ENCODE data around the gene TFPI2. TPM values are rescaled to one million over a fixed set of nuclear protein-coding genes. Genes with fewer than 3 reads are reported as not detected.
A peak's percentile ranks its signal among the peaks of the same experiment; 100 is the strongest.

TFPI2 gene
- total RNA-seq, 1 experiment from 2014 or later = not detected

GRCh38 chr7:93910076-93910994 lies 19.8 kb upstream of the TFPI2 start:
- DNase-seq (ENCODE audit: low spot score) = no peak

- DNase-seq (ENCODE audit: low spot score) = no peak
These were observed 15.7 kb upstream of the TFPI2 start, which contains the start of gene GNGT1 for GRCh38 chr7:93906267-93906666. GNGT1 (plus strand) TSS chr7:93906567; CDS start chr7:93906747, 180 bp downstream.

- DNase-seq (ENCODE audit: low spot score) = peak; percentile 43
These were observed 12.3 kb upstream of the TFPI2 start for GRCh38 chr7:93902777-93903423.

GRCh38 chr7:93897680-93898079 lies 7.1 kb upstream of the TFPI2 start:
- peak; percentile 35 for DNase-seq (ENCODE audit: low spot score)

DNA sequence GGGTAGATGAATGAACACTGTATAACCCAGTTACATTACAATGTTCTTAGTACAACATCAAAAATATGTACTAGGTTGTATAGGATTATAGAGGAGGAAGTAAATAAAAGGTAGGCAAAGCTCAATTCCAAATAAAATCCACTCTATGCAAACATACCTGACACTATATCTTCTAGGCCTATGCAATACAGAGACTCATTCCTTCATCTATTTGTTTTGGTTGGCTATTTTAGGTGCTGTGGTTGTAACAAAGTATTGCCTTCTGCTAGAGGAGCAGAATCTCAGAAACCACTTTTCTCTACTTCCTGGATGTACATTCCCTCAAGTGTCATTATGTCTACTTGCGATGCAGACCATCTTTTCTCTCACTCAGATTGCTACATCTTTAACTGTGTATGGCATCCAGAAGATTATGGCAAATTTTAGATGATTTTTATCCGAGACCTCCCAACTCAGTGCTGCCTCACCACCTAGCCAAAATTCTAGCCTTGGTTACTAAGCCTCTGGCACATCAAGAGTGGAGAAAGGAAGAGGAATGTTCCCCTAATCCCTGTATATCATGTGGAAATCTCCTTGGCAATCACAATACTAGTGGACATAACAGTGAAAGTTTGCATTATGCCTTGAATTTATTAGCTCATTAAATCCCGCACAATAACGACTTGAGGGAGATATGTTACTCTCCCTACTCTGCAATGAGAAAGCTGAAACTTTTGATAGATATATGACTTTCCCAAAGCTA lies 5.5 kb upstream of the TFPI2 start:
- no peak for DNase-seq (ENCODE audit: low spot score)

- no peak for DNase-seq (ENCODE audit: low spot score)
These were observed 4.5 kb upstream of the TFPI2 start for GRCh38 chr7:93894966-93895640.

DNA sequence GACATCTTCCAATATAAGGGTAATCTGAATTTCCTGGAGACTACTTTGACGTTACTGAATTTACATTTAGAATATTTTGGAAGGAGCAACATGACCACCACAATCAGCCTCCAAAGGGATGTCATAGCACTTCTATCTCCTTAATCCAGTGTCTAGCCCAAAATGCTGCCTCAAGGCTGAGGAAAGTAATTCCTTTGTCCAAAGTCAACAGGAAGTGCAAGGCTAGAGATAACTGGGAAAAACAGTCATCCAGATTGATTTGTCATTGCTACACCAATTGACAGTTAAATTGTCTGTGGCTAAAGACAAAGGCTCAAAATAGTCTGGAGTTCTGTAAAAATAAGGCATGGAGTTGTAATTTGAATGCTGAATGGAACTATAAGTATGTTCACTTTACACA lies 3.9 kb upstream of the TFPI2 start:
- DNase-seq (ENCODE audit: low spot score) = no peak

- no peak for DNase-seq (ENCODE audit: low spot score)
These were observed 501 bp downstream of the TFPI2 start for GRCh38 chr7:93890041-93890463.

DNA sequence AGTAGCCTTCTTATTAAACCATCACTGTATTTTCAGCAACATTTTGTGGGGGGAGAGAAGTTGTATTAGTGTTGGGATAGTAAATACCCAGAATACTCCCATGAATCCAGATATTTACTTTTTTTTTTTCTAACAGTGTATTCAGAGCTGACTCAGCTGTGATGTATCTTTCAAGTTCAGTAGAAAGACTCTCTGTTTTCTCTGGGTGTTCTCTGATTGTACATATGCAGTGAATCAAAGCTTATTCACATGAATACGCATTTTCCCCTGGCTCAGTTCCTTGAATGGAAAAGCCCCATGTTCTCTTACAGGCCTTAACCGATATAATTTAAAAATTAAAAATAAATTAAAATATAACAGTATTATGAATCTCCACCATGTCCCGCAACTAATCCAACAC lies 1.3 kb downstream of the TFPI2 start:
- DNase-seq (ENCODE audit: low spot score) = no peak

DNA sequence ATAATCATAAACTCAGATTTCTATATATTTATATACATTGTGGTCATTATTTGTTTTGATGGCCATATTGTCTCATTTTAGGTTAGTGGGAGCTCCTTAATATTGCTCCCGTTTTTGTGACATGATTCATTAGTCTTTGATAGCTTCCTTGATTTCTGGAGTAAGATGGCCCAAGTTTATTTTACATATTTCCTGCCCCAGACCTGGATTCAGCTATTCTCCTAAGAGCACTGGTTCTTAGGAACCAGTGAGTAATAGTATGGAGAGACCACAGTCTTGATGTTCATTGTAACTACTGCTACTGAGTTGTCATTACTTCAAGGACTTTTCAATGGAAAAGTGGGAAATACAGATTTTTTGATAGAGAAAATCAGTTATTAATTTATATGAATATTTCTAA lies 6.0 kb downstream of the TFPI2 start:
- DNase-seq (ENCODE audit: low spot score) = no peak

- DNase-seq (ENCODE audit: low spot score) = no peak
These were observed 6.6 kb downstream of the TFPI2 start for GRCh38 chr7:93883917-93884345.

- no peak for DNase-seq (ENCODE audit: low spot score)
These were observed 7.3 kb downstream of the TFPI2 start for GRCh38 chr7:93883078-93883916.

- DNase-seq (ENCODE audit: low spot score) = no peak
These were observed 8.1 kb downstream of the TFPI2 start for GRCh38 chr7:93882468-93882867.

DNA sequence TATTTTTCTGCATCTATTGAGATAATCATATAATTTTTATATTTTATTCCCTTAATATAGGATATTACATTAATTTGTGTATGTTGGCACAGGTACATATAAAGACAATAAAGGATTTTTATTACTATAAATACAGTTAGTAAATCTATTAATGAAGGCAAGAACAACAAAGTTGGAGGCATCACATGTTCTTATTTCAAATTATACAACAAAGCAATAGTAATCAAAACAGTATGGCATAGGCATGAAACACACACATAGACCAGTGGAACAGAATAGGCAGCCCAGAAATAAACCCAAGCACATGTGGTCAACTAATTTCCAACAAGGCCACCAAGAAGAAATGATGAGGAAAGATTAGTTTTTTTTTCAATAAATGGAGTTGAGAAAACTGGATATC lies 11.2 kb downstream of the TFPI2 start:
- no peak for DNase-seq (ENCODE audit: low spot score)

DNA sequence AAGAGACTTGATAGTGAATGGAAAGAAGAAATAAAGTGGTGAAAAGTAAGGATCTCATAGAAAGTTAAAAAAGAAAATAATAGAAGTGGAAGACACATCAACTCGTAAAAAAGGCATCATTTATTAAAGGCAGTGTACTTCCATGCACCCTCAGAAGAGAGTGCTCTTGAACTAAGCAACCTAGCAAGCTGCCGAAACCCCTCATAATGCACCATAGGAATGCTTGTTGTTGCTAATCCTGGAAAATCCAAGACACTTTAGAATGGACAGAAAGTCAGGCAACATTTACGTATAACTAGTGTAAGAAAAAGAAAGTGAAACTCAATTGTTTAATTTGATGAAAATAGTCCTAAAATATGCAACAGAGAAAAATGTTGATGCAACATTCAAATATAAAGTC lies 12.8 kb downstream of the TFPI2 start:
- no peak for DNase-seq (ENCODE audit: low spot score)

DNA sequence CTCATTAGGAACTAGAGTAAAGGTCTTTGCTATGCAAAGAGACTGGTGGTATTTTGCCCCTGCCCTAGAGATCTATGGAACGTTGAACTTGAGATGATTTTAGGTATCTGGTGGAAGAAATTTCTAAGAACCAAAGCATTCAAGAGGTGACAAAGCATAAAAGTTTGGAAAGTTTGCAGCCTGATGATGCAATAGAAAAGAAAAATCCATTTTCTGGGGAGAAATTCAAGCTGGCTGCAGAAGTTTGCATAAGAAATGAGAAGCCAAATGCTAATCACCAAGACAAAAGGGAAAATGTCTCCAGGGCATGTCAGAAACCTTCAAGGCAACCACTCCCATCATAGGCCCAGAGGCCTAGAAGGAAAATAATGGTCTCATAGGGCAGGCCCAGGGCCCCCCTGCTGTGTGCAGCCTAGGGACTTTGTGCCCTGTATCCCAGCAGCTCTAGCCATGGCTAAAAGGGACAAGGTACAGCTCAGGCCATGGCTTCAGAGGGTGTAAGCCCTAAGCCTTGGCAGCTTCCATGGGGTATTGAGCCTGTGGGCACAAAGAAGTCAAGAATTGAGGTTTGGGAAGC lies 16.5 kb downstream of the TFPI2 start:
- no peak for DNase-seq (ENCODE audit: low spot score)

GRCh38 chr7:93866886-93867285 lies 23.7 kb downstream of the TFPI2 start:
- no peak for DNase-seq (ENCODE audit: low spot score)

- DNase-seq (ENCODE audit: low spot score) = no peak
These were observed 27.9 kb downstream of the TFPI2 start for GRCh38 chr7:93862651-93863050.

GRCh38 chr7:93861325-93861949 lies 29.1 kb downstream of the TFPI2 start:
- no peak for DNase-seq (ENCODE audit: low spot score)

DNA sequence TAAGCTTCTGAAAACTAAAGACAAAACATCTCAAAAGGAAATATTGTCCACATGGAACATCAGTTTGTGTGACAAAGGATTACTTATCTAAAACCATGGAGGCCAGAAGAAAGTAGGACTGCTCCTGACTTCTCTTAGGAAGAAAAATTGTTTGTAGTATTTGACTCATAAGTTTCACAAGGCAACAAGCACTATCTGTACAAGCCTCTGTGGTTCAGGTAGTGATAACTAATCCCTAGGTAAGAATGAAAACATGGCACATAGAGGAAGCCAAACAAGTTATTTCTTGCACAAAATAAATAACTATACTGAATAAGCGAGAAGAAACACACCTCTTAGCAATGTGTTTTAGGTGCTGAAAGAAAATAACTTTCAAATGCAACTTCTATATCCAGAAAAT lies 30.3 kb downstream of the TFPI2 start:
- no peak for DNase-seq (ENCODE audit: low spot score)

Measured in HT-29 (cell line).